ENCODE measurements around the gene VSIR. TPM values are rescaled to one million over a fixed set of nuclear protein-coding genes. Genes with fewer than 3 reads are reported as not detected.

VSIR gene
- total and polyA plus RNA-seq, 9 of the 15 experiments (the other 6 are each of a cell fraction or from before 2014, with no cell fraction given) = 0.14 to 20.5 (median 9.3) TPM

GRCh38 chr10:71713135-71714030 is 59.9 kb downstream of the VSIR start (continued):
- TF ChIP-seq MLLT1 (IDR thresholded peaks at IDR 0.05) = no peak
- no peak; the same call in 1 of the 2 replicates for TF ChIP-seq HBP1 (CRISPR knock-in tag; IDR thresholded peaks at IDR 0.05)
- no peak for TF ChIP-seq GTF2E2 (tag; IDR thresholded peaks at IDR 0.05)
- no peak for TF ChIP-seq ZNF280A (IDR thresholded peaks at IDR 0.05; ENCODE audit: low read depth, partially characterized antibody)
- no peak for TF ChIP-seq RBM34 (IDR thresholded peaks at IDR 0.05; ENCODE audit: borderline replicate concordance, insufficient read depth, low read length)
- TF ChIP-seq L3MBTL2 (IDR thresholded peaks at IDR 0.05) = peak; percentile 36; the same call in 1 of the 2 replicates
- no peak for TF ChIP-seq ZBTB43 (CRISPR knock-in tag; IDR thresholded peaks at IDR 0.05)
- TF ChIP-seq FOXJ2 (tag; IDR thresholded peaks at IDR 0.05) = no peak
- TF ChIP-seq ZBTB7A (IDR thresholded peaks at IDR 0.05; ENCODE audit: borderline replicate concordance, control insufficient read depth, low read depth, low read length) = no peak
- no peak for TF ChIP-seq FOXK2 (conservative IDR thresholded peaks at IDR 0.05 in 1 of 2, IDR thresholded peaks at IDR 0.05 in 1 of 2; ENCODE audit: low read depth in 2 of 2)
- no peak for TF ChIP-seq CBX1 (IDR thresholded peaks at IDR 0.05; ENCODE audit: low read depth)
- TF ChIP-seq NCOA6 (IDR thresholded peaks at IDR 0.05) = no peak
- no peak for TF ChIP-seq CBX3 (IDR thresholded peaks at IDR 0.05; ENCODE audit: borderline replicate concordance in 1 of 2, low read length in 2 of 2)
- TF ChIP-seq ZNF175 (CRISPR knock-in tag; IDR thresholded peaks at IDR 0.05; ENCODE audit: low read depth) = peak; percentile 84
- TF ChIP-seq JUN (IDR thresholded peaks at IDR 0.05; ENCODE audit: borderline replicate concordance, low read depth, low read length) = no peak
- TF ChIP-seq JUN (CRISPR knock-in tag; IDR thresholded peaks at IDR 0.05; ENCODE audit: borderline replicate concordance) = no peak
- TF ChIP-seq TCF3 (CRISPR knock-in tag; IDR thresholded peaks at IDR 0.05) = no peak
- no peak for TF ChIP-seq KLF10 (CRISPR knock-in tag; IDR thresholded peaks at IDR 0.05)
- TF ChIP-seq ZC3H8 (IDR thresholded peaks at IDR 0.05) = no peak
- TF ChIP-seq SMAD2 (IDR thresholded peaks at IDR 0.05; ENCODE audit: low read depth, low read length) = no peak
- TF ChIP-seq PHB2 (IDR thresholded peaks at IDR 0.05; ENCODE audit: low read depth) = no peak
